A204.1 (cell line): Measurements from ENCODE around the gene MTHFD1L.
"Not testable (repeated sequence)": the region's sequence is repeated elsewhere in the genome, so short reads cannot be mapped to it uniquely, and the experiment has no call there.

Experiments used
- FAIRE-seq: peaks from 2 replicates; lab custom pipeline; 2012; peaks lifted over from hg19 to GRCh38; lab: Jason Lieb, UNC

MTHFD1L gene

GRCh38 chr6:151044465-151045441 is 179.3 kb downstream of the MTHFD1L start:
- no peak for FAIRE-seq

DNA sequence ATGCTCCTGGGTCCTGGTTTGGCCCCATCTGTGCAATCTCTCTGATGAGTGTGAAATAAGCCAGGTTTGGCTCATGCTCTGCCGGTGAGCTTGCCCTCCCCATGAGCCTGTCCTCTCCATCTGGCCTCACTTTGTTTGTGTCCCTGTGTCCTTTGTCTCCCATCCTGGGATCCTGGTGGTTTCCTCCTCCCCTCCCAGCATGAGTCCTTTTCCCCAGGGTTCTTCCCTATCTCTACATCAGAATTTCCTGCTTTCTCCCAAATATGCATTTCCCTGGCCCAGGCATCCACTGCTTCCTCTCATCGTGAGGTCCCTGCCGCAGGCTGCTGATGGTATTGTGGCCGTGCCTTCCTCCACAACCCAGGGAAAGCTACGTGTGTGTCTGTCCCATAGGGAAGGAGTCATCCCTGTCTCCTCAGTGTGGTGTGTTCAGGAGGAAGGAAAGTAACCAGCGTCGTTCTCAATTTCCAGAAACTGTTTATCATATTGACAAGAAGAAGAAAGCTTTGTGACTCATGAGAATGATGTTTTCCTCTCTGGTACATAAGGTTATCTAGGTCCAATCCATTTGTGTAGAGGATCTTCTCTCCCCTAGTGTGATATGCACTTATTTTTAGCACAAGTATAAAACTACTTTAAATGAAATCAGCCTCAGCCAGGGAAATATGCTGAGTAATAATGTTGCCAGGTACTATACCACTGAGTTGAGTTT is 180.2 kb downstream of the MTHFD1L start:
- not testable (repeated sequence) for FAIRE-seq

- FAIRE-seq = no peak
Observed at GRCh38 chr6:151051164-151051563, 185.7 kb downstream of the MTHFD1L start.

GRCh38 chr6:151052021-151052646 is 186.6 kb downstream of the MTHFD1L start:
- FAIRE-seq = no peak

- FAIRE-seq = no peak
Observed at GRCh38 chr6:151054306-151054705, 188.8 kb downstream of the MTHFD1L start.

DNA sequence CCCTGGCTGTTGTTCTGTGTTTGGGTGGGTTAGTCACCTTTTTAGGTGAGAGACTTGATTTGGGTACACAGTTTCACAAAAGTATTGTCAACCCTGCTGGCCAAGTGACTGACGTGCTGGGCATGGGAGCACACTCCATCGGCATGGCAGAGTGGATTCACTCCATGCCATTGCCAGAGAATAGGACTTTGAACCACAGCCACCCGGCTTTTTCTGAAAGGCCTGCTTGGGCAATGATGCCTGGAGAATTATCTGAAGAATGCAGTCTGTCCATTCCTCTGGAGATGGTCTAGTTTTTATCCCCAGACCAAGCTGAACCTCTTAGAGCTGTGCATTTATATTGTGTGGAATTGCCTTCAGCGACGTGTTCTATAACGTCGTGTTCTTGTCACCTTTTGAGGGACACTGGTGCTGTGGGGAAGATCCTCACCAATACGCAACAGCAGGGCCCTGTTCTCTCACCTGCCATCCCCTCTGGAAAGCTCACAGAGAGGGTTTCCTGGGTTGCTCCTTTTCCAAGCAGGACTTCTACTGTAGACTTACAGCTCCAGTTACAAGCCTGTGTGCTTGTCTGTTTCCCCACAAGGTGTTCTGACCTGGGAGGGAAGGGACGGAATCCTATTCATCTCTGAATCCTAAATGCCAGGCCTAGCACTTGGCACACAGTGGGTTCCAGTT is 190.9 kb downstream of the MTHFD1L start:
- no peak for FAIRE-seq

DNA sequence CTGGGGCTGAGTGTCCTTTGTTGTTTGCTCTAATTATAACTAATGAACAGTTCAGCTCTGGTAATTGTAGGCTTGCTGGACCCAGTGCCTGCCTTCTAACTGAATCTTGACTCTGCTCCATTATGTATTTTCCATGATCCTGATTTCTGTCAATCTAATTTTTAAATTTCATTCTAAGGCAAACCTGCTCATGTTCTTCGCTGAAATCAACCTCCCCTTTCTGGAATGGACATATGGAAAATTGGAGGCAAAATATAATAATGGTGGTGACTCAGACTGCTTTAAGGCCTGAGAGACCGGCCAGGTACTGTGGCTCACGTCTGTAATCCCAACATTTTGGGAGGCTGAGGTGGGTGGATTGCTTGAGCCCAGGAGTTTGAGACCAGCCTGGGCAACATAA is 191.6 kb downstream of the MTHFD1L start:
- FAIRE-seq = no peak

- FAIRE-seq = no peak
Observed at GRCh38 chr6:151058021-151058733, 192.7 kb downstream of the MTHFD1L start.

GRCh38 chr6:151059612-151060095 is 194.2 kb downstream of the MTHFD1L start:
- FAIRE-seq = no peak

- FAIRE-seq = no peak
Observed at GRCh38 chr6:151060096-151060765, 194.7 kb downstream of the MTHFD1L start.

DNA sequence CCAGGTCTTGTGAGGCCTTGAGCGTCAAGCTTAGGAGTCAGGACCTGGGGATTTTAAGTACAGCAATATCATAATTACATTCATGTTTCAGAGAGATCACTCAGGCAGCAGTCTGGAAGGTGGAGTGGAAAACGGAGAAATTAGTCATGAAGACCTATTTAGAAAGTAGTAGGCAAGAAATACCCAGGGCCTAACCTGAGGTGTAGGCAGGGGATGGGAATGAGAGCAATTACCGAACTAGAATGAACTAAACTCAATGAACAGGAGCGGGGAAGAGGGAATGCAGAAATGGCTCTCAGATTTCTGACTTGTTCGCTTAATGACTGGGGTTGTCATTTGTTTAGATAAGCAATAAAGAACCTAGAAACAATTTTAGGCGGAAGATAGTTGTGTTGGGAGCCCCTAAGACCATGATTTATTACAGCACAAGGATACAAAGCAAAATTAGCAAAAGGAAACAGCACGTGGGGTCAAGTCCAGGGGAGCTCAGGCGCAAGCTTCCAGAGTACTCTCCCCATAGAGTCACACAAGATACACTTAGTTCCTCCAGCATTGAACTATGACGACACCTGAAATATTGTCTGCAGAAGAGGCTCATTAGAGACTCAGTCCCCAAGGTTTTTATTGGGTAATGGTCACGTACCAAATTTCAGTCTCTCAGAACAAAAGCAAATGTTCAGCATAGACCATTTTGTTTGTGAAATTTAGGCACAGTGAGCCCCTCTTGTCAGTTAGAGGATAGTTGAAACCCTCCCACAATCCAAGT is 195.4 kb downstream of the MTHFD1L start:
- FAIRE-seq = no peak

DNA sequence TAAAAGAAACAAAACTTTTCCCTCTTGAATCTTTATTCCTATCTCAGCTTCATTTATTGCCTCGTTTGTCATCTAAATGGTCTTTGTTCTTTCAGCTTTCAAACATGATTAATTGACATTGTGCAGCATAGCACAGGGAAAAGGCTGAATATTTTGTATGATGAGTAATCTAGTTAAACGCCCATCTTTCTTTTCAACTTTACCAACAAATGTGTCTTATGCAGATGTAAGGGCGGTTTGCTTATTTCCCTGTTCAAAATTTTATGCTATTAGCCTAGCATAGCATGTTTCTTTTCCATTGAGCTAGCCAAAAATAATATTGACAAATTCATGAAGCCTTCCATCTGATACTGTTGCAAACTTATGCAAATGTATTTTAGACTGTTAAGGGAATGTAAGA is 197.8 kb downstream of the MTHFD1L start:
- no peak for FAIRE-seq

DNA sequence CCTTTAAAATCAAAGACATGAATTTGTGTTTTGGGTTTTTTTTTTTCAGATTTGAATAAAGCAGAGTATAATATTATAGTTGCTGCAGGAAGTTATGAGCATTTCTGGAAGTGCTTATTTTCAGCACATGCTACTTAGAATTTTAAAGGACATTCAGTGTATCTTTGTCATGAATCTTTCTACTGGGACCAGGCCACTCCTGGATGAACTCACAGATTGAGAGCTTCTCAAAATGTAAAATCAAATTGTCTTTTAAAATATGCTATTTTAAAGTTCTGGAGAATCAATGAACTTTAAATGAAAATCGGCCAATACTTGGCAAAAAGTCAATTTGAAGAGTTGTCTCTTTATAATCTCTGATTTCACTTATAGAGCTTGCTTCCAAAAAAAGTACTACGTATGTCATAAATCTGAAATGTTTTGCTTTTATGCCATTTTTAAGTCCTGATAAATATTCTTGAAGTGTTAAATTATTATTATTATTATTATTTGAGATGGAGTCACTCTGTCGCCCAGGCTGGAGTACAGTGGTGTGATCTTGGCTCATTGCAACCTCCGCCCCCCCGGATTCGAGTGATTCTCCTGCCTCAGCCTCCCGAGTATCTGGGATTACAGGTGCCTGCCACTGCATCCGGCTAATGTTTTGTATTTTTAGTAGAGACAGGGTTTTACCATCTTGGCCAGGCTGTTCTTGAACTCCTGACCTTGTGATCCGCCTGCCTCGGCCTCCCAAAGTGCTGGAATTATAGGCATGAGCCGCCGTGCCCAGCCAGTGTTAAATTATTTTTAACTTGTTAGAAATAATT is 198.5 kb downstream of the MTHFD1L start:
- FAIRE-seq = no peak

DNA sequence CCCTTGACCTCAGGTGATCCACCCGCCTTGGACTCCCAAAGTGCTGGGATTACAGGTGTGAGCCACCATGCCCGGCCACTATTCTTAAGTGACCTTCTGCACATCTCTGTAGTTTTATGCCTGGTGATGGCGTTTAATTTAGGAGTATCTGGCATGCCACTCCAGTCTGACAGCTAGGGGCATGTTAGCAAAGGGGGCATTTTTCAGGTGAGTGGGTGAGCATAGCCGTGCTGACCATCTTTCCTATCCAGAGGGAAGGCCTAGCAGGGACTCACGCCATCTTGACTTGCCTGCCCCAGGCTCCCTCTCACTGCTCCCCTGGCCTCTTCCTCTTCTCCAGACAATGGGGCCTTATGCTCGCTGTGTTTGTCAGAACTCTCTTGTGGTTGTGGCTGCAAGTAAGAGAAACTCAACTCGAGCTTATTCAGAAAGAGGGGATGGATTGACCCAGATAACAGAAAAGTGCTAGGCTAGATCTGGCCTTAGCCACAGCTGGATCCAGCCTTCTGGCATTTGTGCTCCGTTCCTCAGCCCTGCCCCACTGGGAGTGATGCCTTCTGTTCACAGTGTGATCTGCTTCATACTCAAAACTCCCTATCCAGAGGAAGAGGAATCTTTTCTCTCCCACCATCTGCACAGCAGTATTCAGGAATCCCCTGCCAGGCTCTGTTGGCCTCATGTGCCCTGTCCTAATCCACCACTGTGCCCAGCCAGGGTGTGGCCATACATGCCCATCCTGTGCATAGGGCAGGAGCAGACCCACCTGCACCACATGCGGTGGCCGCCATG is 199.7 kb downstream of the MTHFD1L start:
- FAIRE-seq = no peak

- no peak for FAIRE-seq
Observed at GRCh38 chr6:151067684-151068596, 202.4 kb downstream of the MTHFD1L start.

DNA sequence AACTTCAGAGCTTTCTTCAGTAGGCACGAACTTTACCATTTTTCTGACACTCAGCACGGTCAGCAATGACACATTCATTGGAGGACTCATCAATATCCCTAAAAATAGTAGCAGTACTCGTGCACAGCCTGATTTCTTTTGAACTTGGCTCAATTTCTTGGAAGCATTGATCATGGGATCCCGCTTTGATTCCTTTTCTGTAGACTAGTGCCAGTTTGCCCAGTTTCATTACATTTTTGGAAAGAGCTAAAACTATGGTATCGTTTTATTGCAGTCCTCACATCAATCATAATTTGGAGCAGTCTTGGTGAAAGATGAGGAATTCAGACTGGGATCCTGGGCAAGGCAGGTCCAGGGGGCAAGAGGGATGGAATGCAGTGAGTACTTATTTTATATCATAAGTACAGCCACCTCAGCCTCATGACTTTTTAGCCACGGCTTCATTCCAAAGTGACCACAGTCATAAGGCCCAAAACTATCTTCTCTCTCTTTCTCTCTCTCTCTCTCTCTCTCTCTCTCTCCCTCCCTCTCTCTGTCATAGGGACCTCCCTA is 203.3 kb downstream of the MTHFD1L start:
- no peak for FAIRE-seq

DNA sequence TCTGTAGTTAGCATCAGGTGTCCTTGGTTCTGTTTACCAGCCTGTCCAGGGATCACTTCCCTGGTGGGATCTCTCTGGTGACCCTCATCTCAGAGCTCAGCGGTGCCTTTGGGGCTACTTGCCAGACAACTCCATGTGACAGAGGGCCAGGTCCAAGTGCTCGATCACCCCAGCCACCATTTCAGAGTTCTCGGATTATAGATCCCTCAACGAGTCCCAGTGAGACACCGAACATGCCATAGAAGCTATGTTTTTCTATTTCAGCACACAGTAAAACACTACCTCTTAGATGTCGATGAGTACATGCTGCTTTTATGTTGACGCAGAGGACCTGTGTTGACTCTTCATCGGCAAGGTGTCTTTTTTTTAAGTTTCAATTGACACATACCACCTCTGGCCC is 204.1 kb downstream of the MTHFD1L start:
- no peak for FAIRE-seq
